Measurements from ENCODE around the gene UNC13C. TPM values are rescaled to one million over a fixed set of nuclear protein-coding genes. Genes with fewer than 3 reads are reported as not detected.

The UNC13C gene
- total RNA-seq, 1 experiment from 2014 or later, result not detected

GRCh38 chr15:54017959-54018358, 39.7 kb downstream of the UNC13C start:
- DNase-seq (ENCODE audit: low spot score), result no peak

- DNase-seq (ENCODE audit: low spot score), result no peak
Observed at GRCh38 chr15:54026258-54026657, 48.0 kb downstream of the UNC13C start.

GRCh38 chr15:54026891-54027290, 48.6 kb downstream of the UNC13C start:
- DNase-seq (ENCODE audit: low spot score), result no peak

- no peak for DNase-seq (ENCODE audit: low spot score)
Observed at GRCh38 chr15:54029081-54029480, 50.8 kb downstream of the UNC13C start.

- no peak for DNase-seq (ENCODE audit: low spot score)
Observed at GRCh38 chr15:54032066-54032465, 53.8 kb downstream of the UNC13C start.

- no peak for DNase-seq (ENCODE audit: low spot score)
Observed at GRCh38 chr15:54033356-54033860, 55.2 kb downstream of the UNC13C start.

- DNase-seq (ENCODE audit: low spot score), result no peak
Observed at GRCh38 chr15:54033869-54034458, 55.7 kb downstream of the UNC13C start.

GRCh38 chr15:54035616-54036015, 57.4 kb downstream of the UNC13C start:
- DNase-seq (ENCODE audit: low spot score), result no peak

- DNase-seq (ENCODE audit: low spot score), result no peak
Observed at GRCh38 chr15:54045397-54045796, 67.2 kb downstream of the UNC13C start.

- no peak for DNase-seq (ENCODE audit: low spot score)
Observed at GRCh38 chr15:54046093-54046492, 67.9 kb downstream of the UNC13C start.

GRCh38 chr15:54064365-54064764, 86.1 kb downstream of the UNC13C start:
- DNase-seq (ENCODE audit: low spot score), result no peak

- no peak for DNase-seq (ENCODE audit: low spot score)
Observed at GRCh38 chr15:54066403-54066802, 88.2 kb downstream of the UNC13C start.

- no peak for DNase-seq (ENCODE audit: low spot score)
Observed at GRCh38 chr15:54082836-54083492, 104.7 kb downstream of the UNC13C start.

- DNase-seq (ENCODE audit: low spot score), result no peak
Observed at GRCh38 chr15:54083501-54083900, 105.3 kb downstream of the UNC13C start.

- DNase-seq (ENCODE audit: low spot score), result no peak
Observed at GRCh38 chr15:54083991-54084390, 105.8 kb downstream of the UNC13C start.

GRCh38 chr15:54088837-54089236, 110.6 kb downstream of the UNC13C start:
- no peak for DNase-seq (ENCODE audit: low spot score)

GRCh38 chr15:54089776-54090175, 111.5 kb downstream of the UNC13C start:
- DNase-seq (ENCODE audit: low spot score), result no peak

- no peak for DNase-seq (ENCODE audit: low spot score)
Observed at GRCh38 chr15:54091651-54092050, 113.4 kb downstream of the UNC13C start.

- DNase-seq (ENCODE audit: low spot score), result no peak
Observed at GRCh38 chr15:54094661-54095060, 116.4 kb downstream of the UNC13C start.

GRCh38 chr15:54097019-54097418, 118.8 kb downstream of the UNC13C start:
- DNase-seq (ENCODE audit: low spot score), result no peak

- no peak for DNase-seq (ENCODE audit: low spot score)
Observed at GRCh38 chr15:54099010-54099409, 120.8 kb downstream of the UNC13C start.

GRCh38 chr15:54101664-54102270, 123.5 kb downstream of the UNC13C start:
- DNase-seq (ENCODE audit: low spot score), result peak; percentile 6

- no peak for DNase-seq (ENCODE audit: low spot score)
Observed at GRCh38 chr15:54102704-54103103, 124.5 kb downstream of the UNC13C start.

Data from H4 (cell line).